ENCODE results near the gene EXOC1L.

The EXOC1L gene

GRCh38 chr4:55819634-55820033, at the start of gene EXOC1L:
Gene EXOC1L, plus strand, starts transcription at chr4:55819790. Its CDS starts 237 bp downstream, at chr4:55820027.
- peak; percentile 52 for DNase-seq

- DNase-seq: no peak
Measured at GRCh38 chr4:55770662-55771061, 48.9 kb upstream of the EXOC1L start.

GRCh38 chr4:55781341-55781740, 38.2 kb upstream of the EXOC1L start:
- no peak for DNase-seq

GRCh38 chr4:55781812-55782211, 37.8 kb upstream of the EXOC1L start:
- no peak for DNase-seq

- DNase-seq: no peak
Measured at GRCh38 chr4:55783584-55783983, 36.0 kb upstream of the EXOC1L start.

- DNase-seq: no peak
Measured at GRCh38 chr4:55784747-55785146, 34.8 kb upstream of the EXOC1L start.

- no peak for DNase-seq
Measured at GRCh38 chr4:55791666-55792065, 27.9 kb upstream of the EXOC1L start.

- DNase-seq: no peak
Measured at GRCh38 chr4:55793479-55793878, 26.1 kb upstream of the EXOC1L start.

GRCh38 chr4:55794053-55794452, 25.5 kb upstream of the EXOC1L start:
- no peak for DNase-seq

- DNase-seq: no peak
Measured at GRCh38 chr4:55795341-55795740, 24.2 kb upstream of the EXOC1L start.

- peak; percentile 23 for DNase-seq
Measured at GRCh38 chr4:55801498-55801897, 18.1 kb upstream of the EXOC1L start.

GRCh38 chr4:55807556-55807955, 12.0 kb upstream of the EXOC1L start:
- no peak for DNase-seq

- peak; percentile 14 for DNase-seq
Measured at GRCh38 chr4:55808186-55808585, 11.4 kb upstream of the EXOC1L start.

GRCh38 chr4:55808632-55809031, 11.0 kb upstream of the EXOC1L start:
- no peak for DNase-seq

- DNase-seq: no peak
Measured at GRCh38 chr4:55817691-55818090, 1.9 kb upstream of the EXOC1L start.

- no peak for DNase-seq
Measured at GRCh38 chr4:55820279-55820678, 689 bp downstream of the EXOC1L start.

GRCh38 chr4:55822329-55822728, 2.7 kb downstream of the EXOC1L start:
- DNase-seq: no peak

GRCh38 chr4:55824865-55825264, 5.3 kb downstream of the EXOC1L start:
- DNase-seq: no peak

GRCh38 chr4:55826986-55827385, 7.4 kb downstream of the EXOC1L start:
- no peak for DNase-seq

GRCh38 chr4:55827582-55827981, 8.0 kb downstream of the EXOC1L start:
- DNase-seq: no peak

GRCh38 chr4:55830048-55830447, 10.5 kb downstream of the EXOC1L start:
- no peak for DNase-seq

GRCh38 chr4:55830716-55831115, 11.1 kb downstream of the EXOC1L start:
- no peak for DNase-seq

- no peak for DNase-seq
Measured at GRCh38 chr4:55834086-55834795, 14.7 kb downstream of the EXOC1L start.

- DNase-seq: no peak
Measured at GRCh38 chr4:55837903-55838302, 18.3 kb downstream of the EXOC1L start.

- no peak for DNase-seq
Measured at GRCh38 chr4:55838356-55838755, 18.8 kb downstream of the EXOC1L start.
